GM12878 (cell line): ENCODE results near the gene COL3A1. TPM values are rescaled to one million over a fixed set of nuclear protein-coding genes. Genes with fewer than 3 reads are reported as not detected.

Experiments
- BRCA1 ChIP-seq: IDR thresholded peaks from 2 replicates; pipeline ENCODE4 v1.6.1; 2011; ENCODE audit warnings: low read depth, low read length, improper control_type of control experiment
- CBFB ChIP-seq: IDR thresholded peaks from 2 replicates; pipeline ENCODE4 v1.6.1; 2016; ENCODE audit warnings: antibody characterized with exemption, low read depth
- CBX5 ChIP-seq: sonication (generic); IDR thresholded peaks from 2 replicates; pipeline ENCODE4 v1.6.1; 2016; ENCODE audit warnings: low read depth, moderate library complexity, mild to moderate bottlenecking, inconsistent platforms
- CHD2 ChIP-seq: IDR thresholded peaks from 2 replicates; pipeline ENCODE4 v1.6.1; 2011; ENCODE audit warnings: low read depth, low read length, improper control_type of control experiment, borderline replicate concordance
- EGR1 ChIP-seq, 2 experiments: IDR thresholded peaks; 1 replicate in 1 of 2; 2 replicates in 1 of 2; pipeline ENCODE4 v1.6.1; 2011 to 2012; ENCODE audit warnings: low read depth in 2 of 2, low read length in 2 of 2, borderline replicate concordance in 1 of 2, mild to moderate bottlenecking in 1 of 2, moderate library complexity in 1 of 2
- HDAC6 ChIP-seq: fragments of 200-600 bp; sonication (generic); IDR thresholded peaks from one replicate; pipeline ENCODE4 v1.8.0; 2017; ENCODE audit warnings: antibody characterized with exemption; ENCODE audit not compliant: unreplicated experiment
- IKZF2 ChIP-seq, 2 experiments: fragments of 450-650 bp; IDR thresholded peaks; 2 replicates each; pipeline ENCODE4 v1.6.1; 2017; ENCODE audit warnings: mild to moderate bottlenecking in 2 of 2, moderate library complexity in 2 of 2
- IRF4 ChIP-seq: IDR thresholded peaks from 2 replicates; pipeline ENCODE4 v1.6.1; 2011; ENCODE audit warnings: low read depth, low read length
- LARP7 ChIP-seq: fragments of 450-650 bp; IDR thresholded peaks from 2 replicates; pipeline ENCODE4 v1.6.1; 2017; ENCODE audit warnings: mild to moderate bottlenecking
- MTA2 ChIP-seq: fragments of 450-650 bp; IDR thresholded peaks from 2 replicates; pipeline ENCODE4 v1.6.1; 2016; ENCODE audit warnings: low read depth, mild to moderate bottlenecking, moderate library complexity
- MXI1 ChIP-seq: fragments of 150-350 bp; IDR thresholded peaks from 2 replicates; pipeline ENCODE4 v1.6.1; 2011; ENCODE audit warnings: low read depth, mild to moderate bottlenecking, inconsistent platforms, low read length, improper control_type of control experiment
- NBN ChIP-seq: fragments of 450-650 bp; IDR thresholded peaks from 2 replicates; pipeline ENCODE4 v1.6.1; 2016
- NFXL1 ChIP-seq: fragments of 450-650 bp; IDR thresholded peaks from 2 replicates; pipeline ENCODE4 v1.6.1; 2017; ENCODE audit warnings: antibody characterized with exemption, mild to moderate bottlenecking, borderline replicate concordance
- PBX3 ChIP-seq: IDR thresholded peaks from 2 replicates; pipeline ENCODE4 v1.6.1; 2011; ENCODE audit warnings: mild to moderate bottlenecking, low read depth, low read length, moderate library complexity; ENCODE audit not compliant: insufficient replicate concordance
- POLR2A ChIP-seq: IDR thresholded peaks from 2 replicates; pipeline ENCODE4 v1.6.1; 2011; ENCODE audit warnings: low read depth, mild to moderate bottlenecking, low read length
- RB1 ChIP-seq: fragments of 450-650 bp; formaldehyde crosslinking; IDR thresholded peaks from 2 replicates; pipeline ENCODE4 v1.6.1; 2017; ENCODE audit warnings: mild to moderate bottlenecking, borderline replicate concordance
- SMAD1 ChIP-seq: fragments of 450-650 bp; IDR thresholded peaks from 2 replicates; pipeline ENCODE4 v1.6.1; 2018; ENCODE audit warnings: mild to moderate bottlenecking, low read depth; ENCODE audit not compliant: partially characterized antibody
- SRF ChIP-seq, 2 experiments: IDR thresholded peaks; 2 replicates each; pipeline ENCODE4 v1.6.1; 2011; ENCODE audit warnings: low read depth in 2 of 2, low read length in 2 of 2, mild to moderate bottlenecking in 1 of 2, moderate library complexity in 1 of 2
- TCF12 ChIP-seq: IDR thresholded peaks from 2 replicates; pipeline ENCODE4 v1.6.1; 2011; ENCODE audit warnings: low read depth, mild to moderate bottlenecking, low read length
- TCF7 ChIP-seq: IDR thresholded peaks from 2 replicates; pipeline ENCODE4 v1.6.1; 2014; ENCODE audit warnings: antibody characterized with exemption, borderline replicate concordance
- ZNF217 ChIP-seq: fragments of 450-650 bp; IDR thresholded peaks from 2 replicates; pipeline ENCODE4 v1.6.1; 2017; ENCODE audit warnings: antibody characterized with exemption, mild to moderate bottlenecking
- polyA plus RNA-seq, 11 experiments: library from polyadenylated mRNA; depleted of rRNA in 4 of 11; unstranded in 6 of 11; stranded (reverse) in 5 of 11; fragments of >200 nt; fragmentation: Nextera tagmentation in 4 of 11; fragmentation: Illumina TruSeq in 1 of 11; extraction: Ambion mirVana in 4 of 11; extraction: Trizol in 1 of 11; gene quantifications; 1 replicate in 1 of 11; 2 replicates in 10 of 11; pipeline versions ENCODE4 v1.2.1 to v1.2.3, GENCODE V29; 2011 to 2016; ENCODE audit warnings: inconsistent platforms in 2 of 11, missing spikeins in 2 of 11, low read depth in 1 of 11
- total RNA-seq, 4 experiments: library from RNA; depleted of rRNA in 3 of 4; stranded (reverse); fragments of >200 nt in 3 of 4; fragmentation: Illumina TruSeq in 1 of 4; extraction: Trizol in 1 of 4; gene quantifications; 2 replicates each; pipeline versions ENCODE4 v1.2.1 to v1.2.3, GENCODE V29; 2013 to 2021
- TF ChIP-seq, protein P1 (sequence below): IDR thresholded peaks from 2 replicates; pipeline ENCODE4 v1.6.1; 2011; ENCODE audit warnings: low read depth, low read length, improper control_type of control experiment, borderline replicate concordance
- TF ChIP-seq, protein P2 (sequence below): fragments of 450-650 bp; formaldehyde crosslinking; IDR thresholded peaks from 2 replicates; pipeline ENCODE4 v1.5.0; 2022; ENCODE audit warnings: mild to moderate bottlenecking, missing genetic modification characterization

The COL3A1 gene
- total and polyA plus RNA-seq, 10 of the 15 experiments (the other 5 are each of a cell fraction or from before 2014, with no cell fraction given) = 0.04 to 0.67 (median 0.10) TPM; not detected in 2

- TF ChIP-seq PBX3 (peak; percentile 72), POLR2A (no peak), BRCA1 (no peak), CHD2 (no peak), RB1 (no peak), LARP7 (no peak), NFXL1 (no peak), SMAD1 (no peak), IRF4 (no peak), TCF7 (0 out of 2 replicates have a peak, but pooled peaks have one; percentile 48), HDAC6 (no peak), MXI1 (no peak), EGR1 (IDR thresholded peaks at IDR 0.05; ENCODE audit: borderline replicate concordance in 1 of 2, low read depth in 2 of 2, low read length in 2 of 2) (no peak), TCF12 (no peak), MTA2 (peak; percentile 89), NBN (0 out of 2 replicates have a peak, but pooled peaks have one; percentile 62), SRF (IDR thresholded peaks at IDR 0.05; ENCODE audit: low read depth in 2 of 2, low read length in 2 of 2) (no peak), IKZF2 (IDR thresholded peaks at IDR 0.05) (peak; percentile 66 to 69; a peak in 2 of 4 replicates), ZNF217 (0 out of 2 replicates have a peak, but pooled peaks have one; percentile 29), CBX5 (no peak), CBFB (no peak)
- TF ChIP-seq, protein P1, sequence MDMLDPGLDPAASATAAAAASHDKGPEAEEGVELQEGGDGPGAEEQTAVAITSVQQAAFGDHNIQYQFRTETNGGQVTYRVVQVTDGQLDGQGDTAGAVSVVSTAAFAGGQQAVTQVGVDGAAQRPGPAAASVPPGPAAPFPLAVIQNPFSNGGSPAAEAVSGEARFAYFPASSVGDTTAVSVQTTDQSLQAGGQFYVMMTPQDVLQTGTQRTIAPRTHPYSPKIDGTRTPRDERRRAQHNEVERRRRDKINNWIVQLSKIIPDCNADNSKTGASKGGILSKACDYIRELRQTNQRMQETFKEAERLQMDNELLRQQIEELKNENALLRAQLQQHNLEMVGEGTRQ = peak; percentile 66
- TF ChIP-seq, protein P2, sequence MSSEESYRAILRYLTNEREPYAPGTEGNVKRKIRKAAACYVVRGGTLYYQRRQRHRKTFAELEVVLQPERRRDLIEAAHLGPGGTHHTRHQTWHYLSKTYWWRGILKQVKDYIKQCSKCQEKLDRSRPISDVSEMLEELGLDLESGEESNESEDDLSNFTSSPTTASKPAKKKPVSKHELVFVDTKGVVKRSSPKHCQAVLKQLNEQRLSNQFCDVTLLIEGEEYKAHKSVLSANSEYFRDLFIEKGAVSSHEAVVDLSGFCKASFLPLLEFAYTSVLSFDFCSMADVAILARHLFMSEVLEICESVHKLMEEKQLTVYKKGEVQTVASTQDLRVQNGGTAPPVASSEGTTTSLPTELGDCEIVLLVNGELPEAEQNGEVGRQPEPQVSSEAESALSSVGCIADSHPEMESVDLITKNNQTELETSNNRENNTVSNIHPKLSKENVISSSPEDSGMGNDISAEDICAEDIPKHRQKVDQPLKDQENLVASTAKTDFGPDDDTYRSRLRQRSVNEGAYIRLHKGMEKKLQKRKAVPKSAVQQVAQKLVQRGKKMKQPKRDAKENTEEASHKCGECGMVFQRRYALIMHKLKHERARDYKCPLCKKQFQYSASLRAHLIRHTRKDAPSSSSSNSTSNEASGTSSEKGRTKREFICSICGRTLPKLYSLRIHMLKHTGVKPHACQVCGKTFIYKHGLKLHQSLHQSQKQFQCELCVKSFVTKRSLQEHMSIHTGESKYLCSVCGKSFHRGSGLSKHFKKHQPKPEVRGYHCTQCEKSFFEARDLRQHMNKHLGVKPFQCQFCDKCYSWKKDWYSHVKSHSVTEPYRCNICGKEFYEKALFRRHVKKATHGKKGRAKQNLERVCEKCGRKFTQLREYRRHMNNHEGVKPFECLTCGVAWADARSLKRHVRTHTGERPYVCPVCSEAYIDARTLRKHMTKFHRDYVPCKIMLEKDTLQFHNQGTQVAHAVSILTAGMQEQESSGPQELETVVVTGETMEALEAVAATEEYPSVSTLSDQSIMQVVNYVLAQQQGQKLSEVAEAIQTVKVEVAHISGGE = no peak
These were observed 4.3 kb downstream of the COL3A1 start (continued) for GRCh38 chr2:188978291-188979081.
